22Rv1 (cell line): ENCODE measurements around the gene SCGB1D4.
"Not testable (repeated sequence)": the region's sequence is repeated elsewhere in the genome, so short reads cannot be mapped to it uniquely, and the experiment has no call there.

Source experiments
- H3K27ac ChIP-seq: fragments of 450-650 bp; 2 replicates; pipeline ENCODE4 v1.5.1; 2017
- CTCF ChIP-seq: fragments of 450-650 bp; IDR thresholded peaks from 2 replicates; pipeline ENCODE4 v1.5.1; 2017; ENCODE audit warnings: mild to moderate bottlenecking
- ZFX ChIP-seq: fragments of 450-650 bp; IDR thresholded peaks from 2 replicates; pipeline ENCODE4 v1.6.1; 2017; ENCODE audit warnings: antibody characterized with exemption, borderline replicate concordance

Gene SCGB1D4

GRCh38 chr11:62298975-62299374 lies at the start of gene SCGB1D4:
Gene SCGB1D4, minus strand, starts transcription at chr11:62299075. Its CDS starts 65 bp downstream, at chr11:62299010.
- no peak for TF ChIP-seq CTCF
- no peak for TF ChIP-seq ZFX
- H3K27ac ChIP-seq = no peak within 1 kb of the TSS

- TF ChIP-seq ZFX = no peak
- no peak for TF ChIP-seq CTCF
- H3K27ac ChIP-seq = no peak overlapping the region
Observed at GRCh38 chr11:62345861-62346260, 47.0 kb upstream of the SCGB1D4 start.

- no peak for TF ChIP-seq ZFX
- no peak for TF ChIP-seq CTCF
Observed at GRCh38 chr11:62344210-62344609, 45.3 kb upstream of the SCGB1D4 start.

GRCh38 chr11:62343646-62344190 lies 44.8 kb upstream of the SCGB1D4 start:
- H3K27ac ChIP-seq = not testable (repeated sequence)

More at GRCh38 chr11:62344210-62344609, 45.3 kb upstream of the SCGB1D4 start:
- no peak overlapping the region for H3K27ac ChIP-seq

- TF ChIP-seq CTCF (no peak), ZFX (no peak)
- H3K27ac ChIP-seq = peak overlapping the region; percentile 26
Observed at GRCh38 chr11:62341588-62341987, 42.7 kb upstream of the SCGB1D4 start.

- peak overlapping the region; percentile 26; the same call in 1 of the 2 replicates for H3K27ac ChIP-seq
- TF ChIP-seq CTCF (peak; percentile 86), ZFX (no peak)
Observed at GRCh38 chr11:62340269-62340901, 41.5 kb upstream of the SCGB1D4 start.

- TF ChIP-seq ZFX (no peak), CTCF (no peak)
- no peak overlapping the region; the same call in 1 of the 2 replicates for H3K27ac ChIP-seq
Observed at GRCh38 chr11:62338218-62338617, 39.3 kb upstream of the SCGB1D4 start.
